GM19324 (cell line): Measurements from ENCODE around the gene RPS6KL1.
"Not testable (repeated sequence)": the region's sequence is repeated elsewhere in the genome, so short reads cannot be mapped to it uniquely, and the experiment has no call there.

Experiments used
- ATAC-seq: cut with Tn5 transposase; IDR thresholded peaks from one replicate; pipeline ENCODE4 v1.9.1; 2021; ENCODE audit warnings: mild to moderate bottlenecking, moderate library complexity; ENCODE audit not compliant: unreplicated experiment, low FRiP score

RPS6KL1 gene

GRCh38 chr14:74936731-74937130 is 13.7 kb upstream of the RPS6KL1 start:
- no peak for ATAC-seq

- ATAC-seq: no peak
Measured at GRCh38 chr14:74936151-74936550, 13.1 kb upstream of the RPS6KL1 start.

GRCh38 chr14:74935360-74935680 is 12.3 kb upstream of the RPS6KL1 start:
- ATAC-seq: no peak

GRCh38 chr14:74934476-74935359 is 11.7 kb upstream of the RPS6KL1 start:
- ATAC-seq: no peak

- no peak for ATAC-seq
Measured at GRCh38 chr14:74934041-74934440, 11.0 kb upstream of the RPS6KL1 start.

- ATAC-seq: not testable (repeated sequence)
Measured at GRCh38 chr14:74932936-74933335, 9.9 kb upstream of the RPS6KL1 start.

- ATAC-seq: no peak
Measured at GRCh38 chr14:74932401-74932901, 9.4 kb upstream of the RPS6KL1 start.

GRCh38 chr14:74931744-74932143 is 8.7 kb upstream of the RPS6KL1 start:
- not testable (repeated sequence) for ATAC-seq

GRCh38 chr14:74929242-74929641 is 6.2 kb upstream of the RPS6KL1 start:
- ATAC-seq: no peak

- no peak for ATAC-seq
Measured at GRCh38 chr14:74927225-74927624, 4.2 kb upstream of the RPS6KL1 start.

- ATAC-seq: no peak
Measured at GRCh38 chr14:74924061-74924460, 1.0 kb upstream of the RPS6KL1 start.

- ATAC-seq: no peak
Measured at GRCh38 chr14:74921987-74922751, 891 bp downstream of the RPS6KL1 start.

GRCh38 chr14:74921053-74921620 is 1.9 kb downstream of the RPS6KL1 start:
- no peak for ATAC-seq

- ATAC-seq: no peak
Measured at GRCh38 chr14:74920281-74920680, 2.8 kb downstream of the RPS6KL1 start.

GRCh38 chr14:74919421-74920165 is 3.5 kb downstream of the RPS6KL1 start:
- ATAC-seq: no peak

GRCh38 chr14:74918380-74918779 is 4.7 kb downstream of the RPS6KL1 start:
- no peak for ATAC-seq

- no peak for ATAC-seq
Measured at GRCh38 chr14:74917646-74918081, 5.4 kb downstream of the RPS6KL1 start.

- no peak for ATAC-seq
Measured at GRCh38 chr14:74917178-74917543, 5.9 kb downstream of the RPS6KL1 start.

GRCh38 chr14:74915826-74916225 is 7.2 kb downstream of the RPS6KL1 start:
- no peak for ATAC-seq

GRCh38 chr14:74915426-74915825 is 7.6 kb downstream of the RPS6KL1 start:
- no peak for ATAC-seq
